GM19463 (cell line): ENCODE data around the gene FANK1.

ENCODE experiments used
- ATAC-seq: cut with Tn5 transposase; IDR thresholded peaks from one replicate; pipeline ENCODE4 v1.9.1; 2021; ENCODE audit warnings: mild to moderate bottlenecking, moderate library complexity; ENCODE audit not compliant: unreplicated experiment

The FANK1 gene

GRCh38 chr10:125984865-125985495, 88.6 kb downstream of the FANK1 start:
- ATAC-seq = no peak

GRCh38 chr10:125985557-125986240, 89.3 kb downstream of the FANK1 start:
- ATAC-seq = no peak

- ATAC-seq = no peak
Measured at GRCh38 chr10:125989791-125990190, 93.4 kb downstream of the FANK1 start.

- no peak for ATAC-seq
Measured at GRCh38 chr10:125990974-125991373, 94.6 kb downstream of the FANK1 start.

- no peak for ATAC-seq
Measured at GRCh38 chr10:125991392-125991791, 95.0 kb downstream of the FANK1 start.

- no peak for ATAC-seq
Measured at GRCh38 chr10:125992254-125992653, 95.9 kb downstream of the FANK1 start.

GRCh38 chr10:125994601-125995000, 98.2 kb downstream of the FANK1 start:
- no peak for ATAC-seq

- ATAC-seq = no peak
Measured at GRCh38 chr10:125995726-125996304, 99.5 kb downstream of the FANK1 start.

GRCh38 chr10:125997586-125997985, 101.2 kb downstream of the FANK1 start:
- no peak for ATAC-seq

- no peak for ATAC-seq
Measured at GRCh38 chr10:125999694-126000093, 103.3 kb downstream of the FANK1 start.

- ATAC-seq = no peak
Measured at GRCh38 chr10:126001576-126001975, 105.2 kb downstream of the FANK1 start.

- no peak for ATAC-seq
Measured at GRCh38 chr10:126004752-126005151, 108.4 kb downstream of the FANK1 start.

GRCh38 chr10:126006264-126006663, 109.9 kb downstream of the FANK1 start:
- no peak for ATAC-seq

GRCh38 chr10:126006906-126007305, 110.5 kb downstream of the FANK1 start:
- ATAC-seq = no peak

GRCh38 chr10:126009650-126010049, 113.3 kb downstream of the FANK1 start:
- ATAC-seq = no peak

- ATAC-seq = no peak
Measured at GRCh38 chr10:126011995-126012394, 115.6 kb downstream of the FANK1 start.

- no peak for ATAC-seq
Measured at GRCh38 chr10:126012485-126012884, 116.1 kb downstream of the FANK1 start.

GRCh38 chr10:126013489-126014281, 117.3 kb downstream of the FANK1 start:
- peak; percentile 64 for ATAC-seq

- no peak for ATAC-seq
Measured at GRCh38 chr10:126014309-126014708, 117.9 kb downstream of the FANK1 start.

- ATAC-seq = no peak
Measured at GRCh38 chr10:126015413-126015812, 119.0 kb downstream of the FANK1 start.

GRCh38 chr10:126016156-126016805, 119.9 kb downstream of the FANK1 start:
- no peak for ATAC-seq
